PC-3 (cell line): ENCODE measurements around the gene IFT25.

Experiments
- CTCF ChIP-seq: fragments of 300-600 bp; sonication (generic); conservative IDR thresholded peaks from 2 replicates; pipeline ENCODE4 v1.5.1; 2017; ENCODE audit warnings: antibody characterized with exemption, low read depth, mild to moderate bottlenecking, low read length
- EZH2 ChIP-seq: fragments of 300-600 bp; sonication (generic); IDR thresholded peaks from one replicate; pipeline ENCODE4 v1.6.1; 2017; ENCODE audit warnings: antibody characterized with exemption, mild to moderate bottlenecking, low read length; ENCODE audit not compliant: unreplicated experiment
- EZH2phosphoT487 ChIP-seq: fragments of 300-600 bp; sonication (generic); IDR thresholded peaks from 2 replicates; pipeline ENCODE4 v1.6.1; 2018; ENCODE audit warnings: mild to moderate bottlenecking, antibody characterized with exemption, low read length, borderline replicate concordance

GRCh38 chr1:53963460-53963859 lies 18.0 kb upstream of the IFT25 start:
- no peak for TF ChIP-seq CTCF
- TF ChIP-seq EZH2: no peak
- TF ChIP-seq EZH2phosphoT487: no peak
